Stimulated activated CD4-positive, alpha-beta T cell treated with anti-CD3 and anti-CD28 coated beads, Interleukin-4, amount 100 ng/mL, for 48 hours (primary cell): ENCODE data around the gene ANKRD31.

Experiments
- DNase-seq, 2 donors: peaks; one replicate each; pipeline ENCODE4 v3.0.0-alpha.2; 2020; ENCODE audit warnings: low read depth in 2 of 2

ANKRD31 gene

DNA sequence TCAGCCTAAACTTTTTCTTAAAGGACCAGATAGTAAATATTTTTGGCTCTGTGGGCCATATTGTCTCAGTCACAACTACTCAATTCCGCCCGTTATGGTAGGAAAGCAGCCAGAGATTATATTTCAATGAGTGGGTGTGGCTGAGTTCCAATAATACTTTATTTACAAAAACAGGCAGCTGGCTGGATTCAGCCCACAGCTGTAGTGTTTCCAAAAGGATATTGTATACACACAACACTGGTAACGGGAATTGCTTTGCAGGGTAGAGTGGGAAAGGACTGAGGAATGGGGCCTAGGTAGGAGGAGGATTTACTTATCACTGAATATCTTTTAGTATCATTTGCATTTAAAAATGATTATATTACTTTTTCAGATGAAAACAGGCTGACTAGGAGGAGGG lies 205.3 kb downstream of the ANKRD31 start:
- DNase-seq, result no peak

GRCh38 chr5:75028090-75028489 lies 208.6 kb downstream of the ANKRD31 start:
- DNase-seq, result no peak

- DNase-seq, result no peak
Observed at GRCh38 chr5:75023368-75024159, 213.1 kb downstream of the ANKRD31 start.

GRCh38 chr5:75021800-75022199 lies 214.9 kb downstream of the ANKRD31 start:
- DNase-seq, result no peak

DNA sequence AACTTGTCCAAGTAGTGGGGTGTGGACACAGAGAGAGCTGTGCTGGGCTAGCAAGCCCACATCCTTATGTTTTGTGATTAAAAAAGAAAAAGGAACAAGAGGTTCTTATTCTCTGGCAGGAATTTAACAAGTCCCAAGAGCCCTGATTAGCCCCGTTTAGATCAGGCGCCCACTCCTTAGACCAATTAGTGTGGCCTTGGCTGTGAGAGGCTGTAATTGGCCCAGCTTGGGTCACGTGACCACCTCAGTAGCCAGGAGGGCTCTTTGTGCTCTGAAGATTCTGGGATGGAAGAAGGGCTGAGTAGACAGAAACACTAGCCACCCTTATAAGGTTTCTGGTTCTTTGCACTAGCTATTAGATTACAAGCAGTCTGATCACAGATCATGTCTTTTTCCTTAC lies 215.5 kb downstream of the ANKRD31 start:
- DNase-seq, result no peak

DNA sequence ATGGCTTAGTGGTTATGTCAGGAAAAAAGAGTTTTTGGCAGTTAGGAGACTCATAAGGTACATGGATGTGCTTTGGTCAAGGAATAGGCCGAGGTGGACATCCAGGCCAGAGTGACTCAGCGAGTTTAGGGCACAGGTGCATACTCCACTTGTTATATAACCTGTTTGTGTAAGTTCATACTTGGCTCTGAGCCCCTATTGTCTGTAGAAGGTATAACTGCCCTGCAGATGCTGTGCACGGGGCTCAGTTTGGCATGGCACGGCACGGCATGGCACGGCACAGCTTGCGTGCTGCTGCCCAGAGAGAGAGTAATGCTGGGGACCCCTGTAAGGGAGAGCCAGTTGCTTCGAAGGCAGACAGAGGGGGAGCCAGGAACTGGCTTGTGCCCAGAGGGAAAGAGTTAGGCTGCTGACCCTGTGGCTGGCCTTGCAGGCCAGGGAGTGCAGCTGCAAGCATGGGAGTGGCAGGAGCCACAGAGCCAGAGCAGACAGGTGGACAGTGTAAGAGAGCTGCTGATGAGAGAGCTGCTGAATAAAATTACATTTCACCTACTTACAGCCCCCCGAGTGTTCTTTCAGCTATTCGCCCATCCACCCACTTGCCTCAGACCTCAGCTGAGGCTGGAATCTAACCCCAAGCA lies 216.5 kb downstream of the ANKRD31 start:
- no peak for DNase-seq

GRCh38 chr5:75018805-75019587 lies 217.7 kb downstream of the ANKRD31 start:
- no peak for DNase-seq
